ENCODE results near the gene GRPEL2. TPM values are rescaled to one million over a fixed set of nuclear protein-coding genes. Genes with fewer than 3 reads are reported as not detected.

The GRPEL2 gene
- total RNA-seq, 1 experiment from 2014 or later: 48.9 TPM

DNA sequence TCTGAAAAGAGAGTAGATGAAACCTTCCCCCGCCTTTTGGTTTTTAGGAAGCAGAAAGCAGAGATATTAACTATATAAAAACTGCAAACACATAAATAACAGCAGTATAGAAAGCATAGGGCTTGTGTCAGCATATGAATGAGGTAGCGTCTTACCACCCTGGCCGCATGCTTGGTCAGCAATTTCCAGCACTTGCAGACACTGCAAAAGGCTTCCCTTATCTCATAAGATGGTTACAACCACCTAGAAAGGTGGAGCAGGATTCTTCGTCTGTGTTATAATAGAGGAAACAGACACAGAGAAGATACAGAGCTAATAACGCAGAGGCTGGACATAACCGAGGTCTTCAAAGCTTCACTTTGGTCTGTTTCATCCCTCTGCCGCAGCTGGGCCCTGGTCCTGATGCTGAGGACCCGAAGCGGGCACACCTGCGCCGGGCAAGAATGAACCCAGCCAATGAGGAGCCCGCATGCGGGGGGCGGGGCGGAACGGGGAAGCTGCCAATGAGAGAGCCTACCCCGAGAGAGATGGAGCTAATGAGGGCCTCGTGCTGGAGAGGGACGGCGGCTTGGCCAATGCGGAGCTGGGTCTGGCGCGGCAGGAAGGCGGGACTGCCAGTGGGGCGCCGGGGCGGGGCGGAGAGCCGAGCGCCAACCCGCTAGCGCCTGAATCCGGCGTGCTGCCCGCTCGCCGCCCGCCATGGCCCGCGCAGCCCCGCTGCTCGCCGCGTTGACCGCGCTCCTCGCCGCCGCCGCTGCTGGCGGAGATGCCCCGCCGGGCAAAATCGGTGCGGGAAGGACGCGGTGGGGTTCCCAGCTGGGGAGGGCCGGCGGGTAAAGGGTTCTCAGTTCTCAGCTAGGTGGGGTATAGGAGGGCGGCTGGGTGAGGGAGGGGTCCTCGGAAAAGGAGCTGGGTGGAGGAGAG, 12.3 kb downstream of the GRPEL2 start, which contains the start of gene PCYOX1L (continued):
- no peak for TF ChIP-seq JUND (IDR thresholded peaks at IDR 0.05)
- no peak for TF ChIP-seq SRF (IDR thresholded peaks at IDR 0.05; ENCODE audit: low read depth)
- TF ChIP-seq CEBPB (IDR thresholded peaks at IDR 0.05; ENCODE audit: low read depth): no peak
- TF ChIP-seq EZH2phosphoT487 (IDR thresholded peaks at IDR 0.05; ENCODE audit: borderline replicate concordance): no peak
- TF ChIP-seq MAX (IDR thresholded peaks at IDR 0.05): peak; percentile 79
- no peak for TF ChIP-seq EZH2 (IDR thresholded peaks at IDR 0.05)

- POLR2A ChIA-PET: interaction anchor here (0.6 to 1.8 kb wide), 6 partner anchors 9 to 203 kb away, joined by 3 to 18 read pairs (median 3); partner anchors contain the start of gene GRPEL2
- intact Hi-C loops (cut with micrococcal nuclease): no loop called here
- no TSS peak for BruUV-seq (replicated peaks)
Observed at GRCh38 chr5:149358294-149358651, 13.0 kb downstream of the GRPEL2 start.

More at GRCh38 chr5:149358294-149358651, 13.0 kb downstream of the GRPEL2 start:
- Histone ChIP-seq H3K9ac (ENCODE audit: low read length) (peak overlapping the region; percentile 79), H3K27ac (ENCODE audit: low read depth, low read length) (peak overlapping the region; percentile 63), H3K4me3 (replicated peaks in 1 of 2; ENCODE audit: low read depth in 1 of 2, low read length in 2 of 2) (peak overlapping the region; percentile 89 to 90), H3K79me2 (ENCODE audit: insufficient read depth, low read length) (peaks cover 5% of the 10 kb centered on the region; the same call in 1 of the 2 replicates), H3K9me3 (ENCODE audit: control insufficient read depth in 1 of 2, insufficient read depth in 1 of 2, low read depth in 1 of 2, low read length in 2 of 2) (no peaks in the 10 kb centered on the region), H3K27me3 (ENCODE audit: insufficient read depth, low read length) (no peaks in the 10 kb centered on the region), H3K4me1 (ENCODE audit: control insufficient read depth in 1 of 2, insufficient read depth in 2 of 2, low read length in 2 of 2) (peaks cover 7 to 18% of the 10 kb centered on the region in 2 experiments; a peak in 3 of 4 replicates), H3K4me2 (ENCODE audit: low read length) (peak overlapping the region; percentile 88), H2AFZ (ENCODE audit: low read depth, low read length, poor library complexity, severe bottlenecking) (no peak overlapping the region), H3K9me2 (ENCODE audit: insufficient read depth) (no peaks in the 10 kb centered on the region), H4K20me1 (ENCODE audit: insufficient read depth) (no peaks in the 10 kb centered on the region; the same call in 1 of the 2 replicates), H3K36me3 (ENCODE audit: control insufficient read depth in 1 of 2, insufficient read depth in 2 of 2, low read length in 2 of 2) (peaks cover 4 to 6% of the 10 kb centered on the region in 2 experiments)
- TF ChIP-seq ELF1 (IDR thresholded peaks at IDR 0.05; ENCODE audit: borderline replicate concordance, low read depth): no peak
- TF ChIP-seq, protein P1, sequence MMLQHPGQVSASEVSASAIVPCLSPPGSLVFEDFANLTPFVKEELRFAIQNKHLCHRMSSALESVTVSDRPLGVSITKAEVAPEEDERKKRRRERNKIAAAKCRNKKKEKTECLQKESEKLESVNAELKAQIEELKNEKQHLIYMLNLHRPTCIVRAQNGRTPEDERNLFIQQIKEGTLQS (IDR thresholded peaks at IDR 0.05): no peak
- TF ChIP-seq SRF (IDR thresholded peaks at IDR 0.05; ENCODE audit: low read depth): no peak
- TF ChIP-seq POLR2A (IDR thresholded peaks at IDR 0.05; ENCODE audit: borderline replicate concordance, extremely low read depth, insufficient read depth, insufficient read length): peak; percentile 4
- TF ChIP-seq, protein P2, sequence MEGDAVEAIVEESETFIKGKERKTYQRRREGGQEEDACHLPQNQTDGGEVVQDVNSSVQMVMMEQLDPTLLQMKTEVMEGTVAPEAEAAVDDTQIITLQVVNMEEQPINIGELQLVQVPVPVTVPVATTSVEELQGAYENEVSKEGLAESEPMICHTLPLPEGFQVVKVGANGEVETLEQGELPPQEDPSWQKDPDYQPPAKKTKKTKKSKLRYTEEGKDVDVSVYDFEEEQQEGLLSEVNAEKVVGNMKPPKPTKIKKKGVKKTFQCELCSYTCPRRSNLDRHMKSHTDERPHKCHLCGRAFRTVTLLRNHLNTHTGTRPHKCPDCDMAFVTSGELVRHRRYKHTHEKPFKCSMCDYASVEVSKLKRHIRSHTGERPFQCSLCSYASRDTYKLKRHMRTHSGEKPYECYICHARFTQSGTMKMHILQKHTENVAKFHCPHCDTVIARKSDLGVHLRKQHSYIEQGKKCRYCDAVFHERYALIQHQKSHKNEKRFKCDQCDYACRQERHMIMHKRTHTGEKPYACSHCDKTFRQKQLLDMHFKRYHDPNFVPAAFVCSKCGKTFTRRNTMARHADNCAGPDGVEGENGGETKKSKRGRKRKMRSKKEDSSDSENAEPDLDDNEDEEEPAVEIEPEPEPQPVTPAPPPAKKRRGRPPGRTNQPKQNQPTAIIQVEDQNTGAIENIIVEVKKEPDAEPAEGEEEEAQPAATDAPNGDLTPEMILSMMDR (IDR thresholded peaks at IDR 0.05 in 2 of 3, conservative IDR thresholded peaks at IDR 0.05 in 1 of 3; ENCODE audit: borderline replicate concordance in 1 of 3, insufficient read depth in 1 of 3, low read depth in 2 of 3, low read length in 2 of 3): no peak
- TF ChIP-seq EGR1 (IDR thresholded peaks at IDR 0.05; ENCODE audit: low read depth): no peak
- RAD21 ChIA-PET (ENCODE audit: low non-redundant PET in 1 of 2, low total read pairs in 2 of 2, uncharacterized antibody in 2 of 2, unreplicated experiment in 2 of 2): interaction anchor here (0.5 to 1.4 kb wide), 4 partner anchors 9 to 215 kb away, joined by 3 to 4 read pairs (median 3); no protein-coding TSS in a partner anchor
- CTCF ChIA-PET: interaction anchor here (0.9 to 4.2 kb wide), 10 partner anchors 9 to 260 kb away, joined by 3 to 38 read pairs (median 4); partner anchors contain the start of gene GRPEL2
- DNase-seq (ENCODE audit: low read depth, low spot score) (no peak), ATAC-seq (peak; percentile 23)
